ENCODE measurements around the gene STAT5B. TPM values are rescaled to one million over a fixed set of nuclear protein-coding genes. Genes with fewer than 3 reads are reported as not detected.
"Not testable (repeated sequence)": the region's sequence is repeated elsewhere in the genome, so short reads cannot be mapped to it uniquely, and the experiment has no call there.

STAT5B gene
- 48.5 and 54.3 TPM in 2 replicates for total RNA-seq

DNA sequence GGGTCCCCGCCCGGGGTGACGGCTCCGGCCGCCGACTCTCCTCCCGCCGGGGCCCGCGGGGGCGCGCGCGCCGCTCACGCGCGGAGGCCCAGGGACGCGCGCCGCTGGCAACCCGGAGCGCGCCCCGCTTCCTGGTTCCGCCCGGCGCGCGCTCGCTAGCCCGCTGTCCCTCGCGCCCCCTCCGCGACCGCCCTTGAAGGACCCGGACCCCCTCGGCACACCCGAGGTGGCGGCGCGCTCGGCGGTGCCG lies at the start of gene STAT5B:
TSS of gene STAT5B (minus strand) at position 33 of the 250 bp plus-strand sequence. CDS start 44,264 bp downstream, outside the sequence.
- no peak for DNase-seq (ENCODE audit: low read depth, low spot score)

- DNase-seq (ENCODE audit: low read depth, low spot score): no peak
Measured at GRCh38 chr17:42325026-42325425, 48.8 kb upstream of the STAT5B start.

- DNase-seq (ENCODE audit: low read depth, low spot score): no peak
Measured at GRCh38 chr17:42323268-42323773, 47.1 kb upstream of the STAT5B start.

DNA sequence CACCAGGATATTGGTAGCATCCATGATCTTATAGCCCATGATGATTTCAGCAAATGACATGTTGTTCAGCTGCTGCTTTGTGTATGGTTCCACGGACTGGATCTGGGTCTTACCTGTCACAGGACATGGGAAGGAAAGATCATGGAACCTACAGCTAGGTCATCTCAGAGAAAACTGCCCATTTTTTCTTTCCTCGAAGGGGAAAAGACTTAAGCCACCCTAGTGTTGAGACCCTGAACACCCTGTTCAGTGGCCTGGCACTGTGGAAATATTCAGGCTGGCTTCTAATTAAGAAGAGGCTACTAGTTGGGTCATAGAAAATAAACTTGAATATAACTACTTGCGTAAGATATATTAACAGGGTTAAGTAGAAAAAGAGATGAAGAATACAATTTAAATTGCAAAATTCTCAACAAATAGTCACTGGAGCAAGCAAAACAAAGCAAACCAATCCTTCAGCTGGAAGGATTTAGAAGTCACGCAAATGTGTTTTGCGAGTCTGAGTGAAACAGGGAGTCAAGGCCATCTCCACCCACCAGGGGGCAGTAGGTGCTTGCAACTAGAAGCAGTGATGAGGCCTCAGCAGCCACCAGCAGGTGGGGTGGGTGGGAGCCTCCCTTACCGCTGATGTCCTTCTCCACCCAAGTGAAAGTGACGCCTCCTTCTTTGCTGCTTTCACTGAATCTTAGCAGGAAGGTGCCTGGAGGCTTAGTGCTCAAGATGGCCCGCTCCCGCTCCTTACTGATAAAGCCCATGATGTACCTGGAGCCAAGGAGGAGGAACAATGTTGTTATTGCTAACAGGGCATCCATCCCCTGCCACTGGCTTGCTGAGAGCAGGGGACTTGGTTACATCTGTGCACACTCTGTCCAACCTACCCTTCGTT lies 46.4 kb upstream of the STAT5B start:
- peak; percentile 81 for DNase-seq (ENCODE audit: low read depth, low spot score)

DNA sequence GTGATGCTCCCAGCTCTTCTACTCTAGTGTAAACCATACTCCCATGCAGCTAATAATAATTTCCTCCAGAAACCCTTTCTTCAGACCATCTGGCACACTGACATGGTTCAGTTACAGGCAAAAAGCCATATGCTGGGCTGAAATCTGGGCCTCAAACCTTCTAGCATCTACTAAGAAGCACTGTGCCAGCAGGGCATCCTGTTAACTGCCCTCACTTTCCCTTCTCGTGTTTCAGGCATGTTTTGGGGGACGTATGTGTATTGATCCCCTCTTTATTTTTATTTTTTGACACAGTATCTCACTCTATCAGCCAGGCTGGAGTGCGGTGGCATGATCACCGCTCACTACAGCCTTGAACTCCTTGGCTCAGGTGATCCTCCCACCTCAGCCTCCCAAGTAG lies 45.4 kb upstream of the STAT5B start:
- DNase-seq (ENCODE audit: low read depth, low spot score): no peak

DNA sequence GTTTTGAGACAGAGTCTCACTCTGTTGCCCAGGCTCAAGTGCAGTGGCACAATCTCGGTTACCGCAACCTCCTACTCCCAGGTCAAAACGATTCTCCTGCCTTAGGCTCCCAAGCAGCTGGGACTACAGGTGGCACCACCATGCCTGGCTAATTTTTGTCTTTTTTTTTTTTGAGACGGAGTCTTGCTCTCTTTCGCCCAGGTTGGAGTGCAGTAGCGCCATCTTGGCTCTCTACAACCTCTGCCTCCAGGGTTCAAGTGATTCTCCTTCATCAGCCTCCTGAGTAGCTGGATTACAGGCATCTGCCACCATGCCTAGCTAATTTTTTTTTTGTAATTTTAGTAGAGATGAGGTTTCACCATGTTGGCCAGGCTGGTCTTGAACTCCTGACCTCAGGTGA lies 41.8 kb upstream of the STAT5B start:
- not testable (repeated sequence) for DNase-seq (ENCODE audit: low read depth, low spot score)

DNA sequence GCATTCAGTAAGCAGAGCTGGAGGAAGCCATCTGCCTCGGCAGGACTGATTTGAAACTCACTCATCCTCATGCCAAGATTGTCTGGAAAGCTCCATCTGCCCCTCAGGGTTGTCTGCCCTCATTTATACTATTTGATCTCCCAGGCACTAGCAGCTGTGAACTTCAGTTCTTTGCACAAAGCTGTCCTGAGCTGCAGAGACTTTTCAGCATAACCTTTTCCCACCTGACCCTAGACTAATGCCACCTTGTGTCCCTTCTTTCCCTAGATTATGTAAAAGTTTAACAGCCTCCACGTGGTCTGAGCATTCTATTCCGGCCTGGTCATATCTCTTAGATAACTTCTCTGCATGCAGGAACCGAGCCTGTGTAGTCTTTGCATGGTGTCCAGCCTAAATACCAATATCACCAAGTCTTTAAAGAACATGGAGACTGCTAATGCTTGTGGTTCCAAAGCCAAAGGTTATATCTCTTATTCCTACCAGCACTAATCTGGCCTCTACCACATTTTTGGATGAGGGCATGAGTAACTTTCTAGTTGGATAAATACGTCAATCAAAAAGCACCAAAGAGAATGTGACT lies 41.2 kb upstream of the STAT5B start:
- no peak for DNase-seq (ENCODE audit: low read depth, low spot score)

DNA sequence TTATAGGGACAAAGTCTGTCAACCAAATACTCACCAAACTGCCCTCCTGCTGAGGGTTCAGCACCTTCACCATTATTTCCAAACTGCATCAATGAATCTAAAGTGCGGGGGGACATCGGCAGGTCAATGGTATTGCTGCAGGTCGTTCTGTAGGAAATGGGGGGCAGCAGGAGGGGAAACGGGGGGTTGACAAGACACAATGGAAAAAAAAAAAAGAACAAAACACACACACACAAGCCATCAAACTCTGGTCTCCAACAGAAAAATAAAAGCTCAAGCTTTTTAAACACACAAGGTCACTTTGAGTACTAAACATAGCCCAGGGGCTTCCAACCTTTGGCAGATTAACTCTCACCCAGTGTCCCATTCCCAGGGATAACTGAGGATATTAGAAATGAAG lies 40.6 kb upstream of the STAT5B start:
- DNase-seq (ENCODE audit: low read depth, low spot score): no peak

DNA sequence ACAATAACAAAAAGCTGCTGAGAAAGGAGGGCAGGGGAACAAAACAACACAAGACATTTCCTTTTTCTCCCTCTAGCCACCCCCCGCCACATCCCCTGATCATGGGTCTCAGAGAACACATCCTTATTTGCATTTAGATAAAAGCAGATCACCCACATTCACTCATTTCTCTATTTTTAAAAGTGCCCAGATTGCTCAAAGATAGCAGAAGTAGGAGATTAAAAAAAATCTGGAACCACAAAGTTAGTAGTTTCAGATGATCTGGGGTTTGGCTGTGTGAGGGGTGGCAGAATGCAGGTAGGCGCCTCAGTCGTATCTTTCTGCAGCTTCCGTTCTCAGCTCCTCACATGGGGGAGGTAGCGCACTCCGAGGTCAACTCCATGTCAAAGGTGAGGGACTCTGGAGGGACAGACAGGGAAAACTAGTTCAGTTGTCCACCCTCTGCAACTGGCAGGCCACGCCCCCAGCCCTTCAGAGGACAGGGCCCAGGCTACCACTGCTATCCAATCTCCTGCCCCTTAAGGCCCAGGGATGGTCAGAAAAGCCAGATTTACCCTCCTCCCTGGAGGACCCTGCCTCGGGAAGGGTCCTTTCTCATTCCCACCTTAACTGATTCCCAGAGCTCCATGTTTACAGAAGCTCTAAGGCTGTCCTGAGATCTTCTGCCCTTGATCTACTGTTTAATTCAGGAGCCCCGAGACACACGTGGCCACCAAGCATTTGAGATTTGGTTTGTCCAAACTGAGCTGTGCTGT lies 39.4 kb upstream of the STAT5B start:
- no peak for DNase-seq (ENCODE audit: low read depth, low spot score)

DNA sequence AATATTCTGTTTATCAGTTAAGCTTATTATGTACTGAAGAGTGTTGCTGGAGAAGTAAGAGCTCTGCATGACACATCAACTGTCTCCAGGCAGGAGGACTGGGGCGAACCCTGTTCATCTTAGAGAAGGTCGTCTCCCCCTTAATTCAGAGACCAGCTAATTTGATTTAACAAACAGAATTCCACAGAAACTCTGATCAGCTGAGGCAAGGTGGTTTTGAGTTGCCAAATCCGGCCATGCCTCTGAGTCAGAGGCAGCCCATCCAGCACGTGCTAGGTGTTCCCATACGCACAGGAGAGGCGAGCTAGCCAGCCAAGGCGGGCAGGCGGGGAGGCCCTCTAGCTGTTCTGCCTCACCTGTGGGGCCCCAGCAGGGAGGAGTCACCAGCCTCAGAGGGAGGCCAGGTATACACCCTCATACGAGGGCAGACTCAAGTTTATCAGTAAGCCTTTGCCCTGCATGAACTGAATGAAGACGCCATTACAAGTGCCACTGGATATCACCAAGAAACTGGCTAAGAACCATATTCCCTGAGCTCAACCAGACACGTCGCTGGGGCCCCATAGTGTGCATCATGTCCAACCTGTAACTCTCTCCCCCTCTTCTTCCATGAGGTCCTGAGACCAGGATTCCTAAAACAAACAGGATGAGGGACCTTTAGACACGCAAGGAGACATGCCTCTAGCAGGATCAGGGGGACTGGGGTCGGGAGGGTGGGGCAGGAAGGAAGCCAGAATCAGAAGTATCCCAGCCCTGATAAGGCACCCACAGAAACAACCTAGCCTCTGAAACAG lies 37.8 kb upstream of the STAT5B start:
- no peak for DNase-seq (ENCODE audit: low read depth, low spot score)

DNA sequence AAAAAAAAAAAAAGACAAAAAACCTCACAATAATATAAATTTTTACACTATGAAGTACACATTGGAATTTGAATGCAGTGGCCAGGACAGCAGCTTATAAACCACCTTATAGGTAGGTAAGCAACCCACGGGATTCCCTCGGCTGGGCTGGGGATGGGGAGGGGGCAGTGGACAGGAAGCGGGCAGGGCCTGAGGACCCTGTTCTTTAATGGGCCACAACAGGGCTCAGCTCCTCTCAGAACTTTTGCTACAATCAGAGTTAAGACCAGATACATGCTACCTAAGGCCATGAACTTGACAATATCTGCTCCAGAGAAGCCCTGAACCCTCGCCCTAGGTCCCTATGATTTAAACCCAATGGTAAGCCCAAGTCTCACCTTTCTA lies 37.2 kb upstream of the STAT5B start:
- no peak for DNase-seq (ENCODE audit: low read depth, low spot score)

- no peak for DNase-seq (ENCODE audit: low read depth, low spot score)
Measured at GRCh38 chr17:42312285-42313130, 36.3 kb upstream of the STAT5B start.

DNA sequence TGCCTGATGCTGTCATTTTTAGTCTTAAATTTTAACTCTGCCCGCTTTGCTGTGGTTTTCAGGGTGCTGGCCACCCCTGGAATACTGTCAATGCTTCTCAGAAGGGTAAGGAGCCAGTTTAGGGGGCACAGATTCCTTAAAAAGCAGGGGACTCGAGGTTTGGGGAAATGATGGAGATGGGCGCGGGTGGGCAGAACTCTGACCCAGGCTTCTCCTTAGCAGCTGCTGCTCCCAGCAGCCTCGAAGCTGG lies 35.8 kb upstream of the STAT5B start:
- DNase-seq (ENCODE audit: low read depth, low spot score): no peak

- no peak for DNase-seq (ENCODE audit: low read depth, low spot score)
Measured at GRCh38 chr17:42311240-42312034, 35.2 kb upstream of the STAT5B start.

DNA sequence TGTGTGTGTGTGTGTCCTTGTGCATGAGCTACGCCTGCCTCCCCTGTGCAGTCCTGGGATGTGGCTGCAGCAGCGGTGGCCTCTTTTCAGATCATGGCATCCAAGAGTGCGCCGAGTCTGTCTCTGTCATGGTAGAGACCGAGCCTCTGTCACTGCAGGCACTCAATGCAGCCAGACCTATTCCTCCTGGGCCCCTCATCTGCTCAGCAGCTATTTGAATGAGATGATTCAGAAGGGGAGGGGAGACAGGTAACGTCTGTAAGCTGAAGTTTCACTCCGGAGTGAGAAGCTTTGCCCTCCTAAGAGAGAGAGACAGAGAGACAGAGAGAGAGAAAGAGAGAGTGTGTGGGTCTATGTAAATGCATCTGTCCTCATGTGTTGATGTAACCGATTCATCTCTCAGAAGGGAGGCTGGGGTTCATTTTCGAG lies 34.6 kb upstream of the STAT5B start:
- no peak for DNase-seq (ENCODE audit: low read depth, low spot score)

- no peak for DNase-seq (ENCODE audit: low read depth, low spot score)
Measured at GRCh38 chr17:42309986-42310786, 34.0 kb upstream of the STAT5B start.

DNA sequence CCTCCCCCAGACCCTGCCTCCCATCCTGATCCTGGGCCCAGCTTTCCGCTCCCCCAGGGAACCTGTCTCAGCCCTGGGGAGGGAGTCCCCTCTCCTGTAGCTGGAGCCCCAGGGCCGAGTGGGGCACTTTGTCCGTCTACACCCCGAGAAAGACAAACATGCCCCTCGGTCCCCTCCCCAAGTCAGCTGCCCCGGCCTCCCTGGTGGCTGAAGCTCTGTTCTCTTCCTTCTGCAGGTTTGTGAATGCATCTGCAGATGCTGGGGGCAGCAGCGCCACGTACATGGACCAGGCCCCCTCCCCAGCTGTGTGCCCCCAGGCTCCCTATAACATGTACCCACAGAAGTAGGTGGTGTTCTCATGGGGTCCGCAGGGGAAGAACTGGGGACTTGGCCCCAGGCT lies 33.0 kb upstream of the STAT5B start:
- DNase-seq (ENCODE audit: low read depth, low spot score): no peak

GRCh38 chr17:42308446-42308845 lies 32.3 kb upstream of the STAT5B start:
- DNase-seq (ENCODE audit: low read depth, low spot score): no peak

GRCh38 chr17:42307362-42307927 lies 31.3 kb upstream of the STAT5B start:
- DNase-seq (ENCODE audit: low read depth, low spot score): no peak
